ENCODE results near the gene PRG3. TPM values are rescaled to one million over a fixed set of nuclear protein-coding genes. Genes with fewer than 3 reads are reported as not detected.

PRG3 gene
- total RNA-seq, 1 experiment from 2014 or later, result not detected

DNA sequence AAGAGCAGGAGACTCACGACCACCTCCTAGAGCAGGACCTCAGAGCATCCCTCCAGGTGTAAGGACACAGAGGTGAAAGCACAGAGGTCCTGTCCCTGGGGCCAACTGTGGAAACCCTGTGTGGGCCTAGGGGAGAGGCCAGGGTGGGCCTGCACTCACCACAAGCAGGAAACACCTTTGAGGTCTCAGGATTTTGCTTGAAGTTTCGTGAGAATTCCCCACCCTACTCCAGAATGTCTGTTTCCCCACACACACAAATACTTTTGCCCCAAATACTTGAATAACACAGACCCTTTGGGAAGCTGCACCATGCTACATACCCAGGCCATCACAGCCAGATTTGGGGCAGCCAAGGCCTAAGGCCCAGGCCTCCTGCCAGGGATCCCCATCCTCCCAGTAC, 27.8 kb upstream of the PRG3 start:
- H3K4me1 ChIP-seq (ENCODE audit: insufficient read depth, low read length), result no peaks in the 10 kb centered on the region
- no peak overlapping the region for H3K4me3 Mint-ChIP-seq

More for the DNA sequence above, 27.8 kb upstream of the PRG3 start:
- no CpG with 5 or more reads among the region's 2 CpGs for WGBS (ENCODE audit: extremely low coverage, insufficient read length, low lambda C conversion rate)
- no peak overlapping the region for H2BK120ac ChIP-seq (ENCODE audit: low read depth, low read length, poor library complexity, severe bottlenecking)
- no peak overlapping the region for H2BK20ac ChIP-seq (ENCODE audit: low read depth, low read length, poor library complexity, severe bottlenecking)
- no peak overlapping the region for H4K8ac ChIP-seq (replicated peaks; ENCODE audit: insufficient read length, low read depth, low read length)
- H3K36me3 Mint-ChIP-seq (ENCODE audit: insufficient read depth in 1 of 3, low read depth in 3 of 3), result peaks cover 19 to 49% (median 31%) of the 10 kb centered on the region in 3 experiments
- no peaks in the 10 kb centered on the region for H3K9me3 ChIP-seq (ENCODE audit: control insufficient read depth, low read depth, low read length)
- no peak overlapping the region for H3K18ac ChIP-seq (ENCODE audit: insufficient read length, low read depth, low read length)
- H3K9ac ChIP-seq (ENCODE audit: extremely low read depth, insufficient read length, low read length), result no peak overlapping the region
- H2BK12ac ChIP-seq (ENCODE audit: insufficient read length, low read depth, low read length), result no peak overlapping the region
- no peak for DNase-seq
- H3K4me2 ChIP-seq (ENCODE audit: insufficient read depth, insufficient read length, low read length), result no peak overlapping the region
- H3K79me2 ChIP-seq (ENCODE audit: insufficient read depth, low read length), result no peaks in the 10 kb centered on the region
- H3K23me2 ChIP-seq (ENCODE audit: insufficient read length, low read depth, low read length, poor library complexity, severe bottlenecking), result no peaks in the 10 kb centered on the region
- 0 out of 4 replicates have a peak, but pooled peaks cover 0 to 3% of the 10 kb centered on the region in 2 experiments for H3K4me1 Mint-ChIP-seq
- H3K4ac ChIP-seq (ENCODE audit: low read depth, low read length), result no peak overlapping the region
- H4K91ac ChIP-seq (ENCODE audit: insufficient read length, low read depth, low read length), result no peak overlapping the region
- no peak overlapping the region for H3K56ac ChIP-seq (ENCODE audit: insufficient read length, low read depth, low read length)
- no peaks in the 10 kb centered on the region for H3K79me1 ChIP-seq (ENCODE audit: insufficient read depth, low read depth, low read length, poor library complexity, severe bottlenecking)
- H2AFZ ChIP-seq (ENCODE audit: low read length), result no peak overlapping the region
- H3K14ac ChIP-seq (ENCODE audit: insufficient read depth, low read length), result no peak overlapping the region
- H3K27me3 ChIP-seq (ENCODE audit: insufficient read depth, low read length), result no peaks in the 10 kb centered on the region
- no peaks in the 10 kb centered on the region for H4K20me1 ChIP-seq (ENCODE audit: control insufficient read depth, insufficient read depth, insufficient read length)
- H2AK5ac ChIP-seq (ENCODE audit: insufficient read length, low read length), result no peak overlapping the region
- H3K23ac ChIP-seq (ENCODE audit: insufficient read length, low read depth, low read length), result no peak overlapping the region
- H3T11ph ChIP-seq (ENCODE audit: low read length), result no peak overlapping the region
- TF ChIP-seq, protein P1, sequence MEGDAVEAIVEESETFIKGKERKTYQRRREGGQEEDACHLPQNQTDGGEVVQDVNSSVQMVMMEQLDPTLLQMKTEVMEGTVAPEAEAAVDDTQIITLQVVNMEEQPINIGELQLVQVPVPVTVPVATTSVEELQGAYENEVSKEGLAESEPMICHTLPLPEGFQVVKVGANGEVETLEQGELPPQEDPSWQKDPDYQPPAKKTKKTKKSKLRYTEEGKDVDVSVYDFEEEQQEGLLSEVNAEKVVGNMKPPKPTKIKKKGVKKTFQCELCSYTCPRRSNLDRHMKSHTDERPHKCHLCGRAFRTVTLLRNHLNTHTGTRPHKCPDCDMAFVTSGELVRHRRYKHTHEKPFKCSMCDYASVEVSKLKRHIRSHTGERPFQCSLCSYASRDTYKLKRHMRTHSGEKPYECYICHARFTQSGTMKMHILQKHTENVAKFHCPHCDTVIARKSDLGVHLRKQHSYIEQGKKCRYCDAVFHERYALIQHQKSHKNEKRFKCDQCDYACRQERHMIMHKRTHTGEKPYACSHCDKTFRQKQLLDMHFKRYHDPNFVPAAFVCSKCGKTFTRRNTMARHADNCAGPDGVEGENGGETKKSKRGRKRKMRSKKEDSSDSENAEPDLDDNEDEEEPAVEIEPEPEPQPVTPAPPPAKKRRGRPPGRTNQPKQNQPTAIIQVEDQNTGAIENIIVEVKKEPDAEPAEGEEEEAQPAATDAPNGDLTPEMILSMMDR (conservative IDR thresholded peaks at IDR 0.05), result no peak
- H4K5ac ChIP-seq (ENCODE audit: insufficient read length, low read depth, low read length), result no peak overlapping the region
- no peaks in the 10 kb centered on the region for H3K27me3 Mint-ChIP-seq (ENCODE audit: low read depth)
- H2BK15ac ChIP-seq (ENCODE audit: low read depth, low read length), result no peak overlapping the region
- no peaks in the 10 kb centered on the region for H3K9me3 Mint-ChIP-seq
- no peak overlapping the region; a peak in 1 of 7 replicates for H3K27ac Mint-ChIP-seq
- H3K27ac ChIP-seq (ENCODE audit: insufficient read length, low read depth, low read length), result no peak overlapping the region
- no peak overlapping the region for H2BK5ac ChIP-seq (ENCODE audit: insufficient read length, low read length)

Data from H9 (cell line).